Activated CD4-positive, alpha-beta T cell treated with anti-CD3 and anti-CD28 coated beads, Interleukin-2, amount 50 U/mL, for 16 hours (primary cell): Measurements from ENCODE around the gene COMMD8.
A peak's percentile ranks its signal among the peaks of the same experiment; 100 is the strongest.
"Not testable (repeated sequence)": the region's sequence is repeated elsewhere in the genome, so short reads cannot be mapped to it uniquely, and the experiment has no call there.

ENCODE experiments used
- DNase-seq: peaks from one replicate; pipeline ENCODE4 v3.0.0-alpha.2; 2020

COMMD8 gene

GRCh38 chr4:47463235-47463956, at the start of gene COMMD8:
Gene COMMD8, minus strand, starts transcription at chr4:47463702. Its CDS starts 51 bp downstream, at chr4:47463651.
- DNase-seq, result peak; percentile 97

- no peak for DNase-seq
Observed at GRCh38 chr4:47510506-47511143, 47.1 kb upstream of the COMMD8 start.

GRCh38 chr4:47505666-47506065, 42.2 kb upstream of the COMMD8 start:
- no peak for DNase-seq

- no peak for DNase-seq
Observed at GRCh38 chr4:47505147-47505546, 41.6 kb upstream of the COMMD8 start.

- no peak for DNase-seq
Observed at GRCh38 chr4:47500776-47501175, 37.3 kb upstream of the COMMD8 start.

- no peak for DNase-seq
Observed at GRCh38 chr4:47499700-47500099, 36.2 kb upstream of the COMMD8 start.

GRCh38 chr4:47498899-47499298, 35.4 kb upstream of the COMMD8 start:
- peak; percentile 18 for DNase-seq

GRCh38 chr4:47494124-47494430, 30.6 kb upstream of the COMMD8 start:
- no peak for DNase-seq

GRCh38 chr4:47493238-47494123, 30.0 kb upstream of the COMMD8 start:
- no peak for DNase-seq

GRCh38 chr4:47490550-47490949, 27.0 kb upstream of the COMMD8 start:
- DNase-seq, result peak; percentile 19

- DNase-seq, result no peak
Observed at GRCh38 chr4:47488706-47489105, 25.2 kb upstream of the COMMD8 start.

GRCh38 chr4:47486727-47487126, 23.2 kb upstream of the COMMD8 start:
- DNase-seq, result not testable (repeated sequence)

- DNase-seq, result no peak
Observed at GRCh38 chr4:47486231-47486673, 22.8 kb upstream of the COMMD8 start.

- no peak for DNase-seq
Observed at GRCh38 chr4:47485768-47486167, 22.3 kb upstream of the COMMD8 start.

- peak; percentile 87 for DNase-seq
Observed at GRCh38 chr4:47485047-47485692, 21.7 kb upstream of the COMMD8 start, which contains the start of gene ATP10D. Gene ATP10D, plus strand, starts transcription at chr4:47485275. Its CDS starts 27,266 bp downstream, at chr4:47512541.

GRCh38 chr4:47484168-47484567, 20.7 kb upstream of the COMMD8 start:
- no peak for DNase-seq

- no peak for DNase-seq
Observed at GRCh38 chr4:47483745-47484144, 20.2 kb upstream of the COMMD8 start.

- peak; percentile 26 for DNase-seq
Observed at GRCh38 chr4:47482326-47482725, 18.8 kb upstream of the COMMD8 start.

GRCh38 chr4:47478804-47479203, 15.3 kb upstream of the COMMD8 start:
- DNase-seq, result no peak

- no peak for DNase-seq
Observed at GRCh38 chr4:47475411-47475810, 11.9 kb upstream of the COMMD8 start.

GRCh38 chr4:47474799-47475198, 11.3 kb upstream of the COMMD8 start:
- DNase-seq, result no peak

GRCh38 chr4:47473141-47473750, 9.7 kb upstream of the COMMD8 start:
- no peak for DNase-seq

GRCh38 chr4:47471591-47471990, 8.1 kb upstream of the COMMD8 start:
- no peak for DNase-seq
